GM19099 (cell line): ENCODE results near the gene TSHZ2.

Experiments
- POLR2A ChIP-seq: IDR thresholded peaks from 3 replicates; pipeline ENCODE4 v1.6.1; 2011; ENCODE audit warnings: low read depth; ENCODE audit not compliant: insufficient read length; ENCODE audit errors: extremely low read depth

The TSHZ2 gene

GRCh38 chr20:52972190-52972937 lies at the start of gene TSHZ2:
Gene TSHZ2, plus strand, starts transcription at chr20:52972358. Its CDS starts 936 bp downstream, at chr20:52973294.
- no peak for TF ChIP-seq POLR2A

GRCh38 chr20:52922436-52922835 lies 49.7 kb upstream of the TSHZ2 start:
- no peak for TF ChIP-seq POLR2A

GRCh38 chr20:52923123-52923937 lies 48.8 kb upstream of the TSHZ2 start:
- TF ChIP-seq POLR2A: no peak

GRCh38 chr20:52924411-52925271 lies 47.5 kb upstream of the TSHZ2 start:
- TF ChIP-seq POLR2A: no peak

GRCh38 chr20:52926505-52926904 lies 45.7 kb upstream of the TSHZ2 start:
- no peak for TF ChIP-seq POLR2A

- TF ChIP-seq POLR2A: no peak
Observed at GRCh38 chr20:52933867-52934266, 38.3 kb upstream of the TSHZ2 start.

GRCh38 chr20:52936351-52937340 lies 35.5 kb upstream of the TSHZ2 start:
- TF ChIP-seq POLR2A: no peak

- no peak for TF ChIP-seq POLR2A
Observed at GRCh38 chr20:52937591-52938100, 34.5 kb upstream of the TSHZ2 start.

GRCh38 chr20:52939141-52939540 lies 33.0 kb upstream of the TSHZ2 start:
- TF ChIP-seq POLR2A: no peak

- TF ChIP-seq POLR2A: no peak
Observed at GRCh38 chr20:52941808-52942207, 30.4 kb upstream of the TSHZ2 start.

- TF ChIP-seq POLR2A: no peak
Observed at GRCh38 chr20:52943185-52943841, 28.8 kb upstream of the TSHZ2 start.

- TF ChIP-seq POLR2A: no peak
Observed at GRCh38 chr20:52945268-52945667, 26.9 kb upstream of the TSHZ2 start.

- no peak for TF ChIP-seq POLR2A
Observed at GRCh38 chr20:52945862-52946522, 26.2 kb upstream of the TSHZ2 start.
